Subcutaneous abdominal adipose tissue (tissue), 5 donors: ENCODE results near the gene ACOX1.

Experiments
- H3K27ac ChIP-seq: one replicate; pipeline ENCODE4 v1.7.0; 2013; ENCODE audit warnings: low read depth, mild to moderate bottlenecking, inconsistent platforms, low read length, moderate library complexity
- H3K27me3 ChIP-seq, 5 donors: one replicate each; pipeline ENCODE4 v1.7.0; 2013; ENCODE audit warnings: low read length in 5 of 5, inconsistent platforms in 1 of 5; ENCODE audit not compliant: control insufficient read depth in 5 of 5, insufficient read depth in 4 of 5
- H3K36me3 ChIP-seq, 5 donors: one replicate each; pipeline ENCODE4 v1.7.0; 2013; ENCODE audit warnings: low read length in 5 of 5; ENCODE audit not compliant: control insufficient read depth in 5 of 5, insufficient read depth in 5 of 5
- H3K4me1 ChIP-seq, 5 donors: one replicate each; pipeline ENCODE4 v1.7.0; 2013; ENCODE audit warnings: low read length in 5 of 5, mild to moderate bottlenecking in 3 of 5, moderate library complexity in 1 of 5; ENCODE audit not compliant: control insufficient read depth in 5 of 5, insufficient read depth in 5 of 5
- H3K4me3 ChIP-seq, 5 donors: one replicate each; pipeline ENCODE4 v1.7.0; 2013; ENCODE audit warnings: low read length in 5 of 5, low read depth in 1 of 5
- H3K9ac ChIP-seq, 5 donors: one replicate each; pipeline ENCODE4 v1.7.0; 2013; ENCODE audit warnings: low read length in 5 of 5, mild to moderate bottlenecking in 4 of 5, moderate library complexity in 3 of 5
- H3K9me3 ChIP-seq, 5 donors: one replicate each; pipeline ENCODE4 v1.7.0; 2013; ENCODE audit warnings: low read length in 5 of 5; ENCODE audit not compliant: control insufficient read depth in 5 of 5
- donor health status: healthy.
- donor health status: healthy.
- donor health status: healthy.
- donor health status: healthy.
- donor health status: healthy.

ACOX1 gene

GRCh38 chr17:76008630-76009425 lies 29.9 kb upstream of the ACOX1 start:
- H3K4me3 ChIP-seq = no peak overlapping the region
- no peak overlapping the region for H3K9ac ChIP-seq
- no peak overlapping the region for H3K27ac ChIP-seq
- no peaks in the 10 kb centered on the region for H3K27me3 ChIP-seq
- peaks cover 0 to 19% (median 14%) of the 10 kb centered on the region in 5 donors for H3K4me1 ChIP-seq
- peaks cover 0 to 3% (median 0%) of the 10 kb centered on the region in 5 donors for H3K36me3 ChIP-seq
- no peaks in the 10 kb centered on the region for H3K9me3 ChIP-seq

- Histone ChIP-seq H3K27ac (no peak overlapping the region), H3K27me3 (no peaks in the 10 kb centered on the region), H3K9ac (no peak overlapping the region), H3K4me1 (peaks cover 0 to 25% (median 19%) of the 10 kb centered on the region in 5 donors), H3K9me3 (no peaks in the 10 kb centered on the region), H3K36me3 (peaks cover 0 to 3% (median 0%) of the 10 kb centered on the region in 5 donors), H3K4me3 (no peak overlapping the region)
Observed at GRCh38 chr17:76008208-76008607, 29.2 kb upstream of the ACOX1 start.

DNA sequence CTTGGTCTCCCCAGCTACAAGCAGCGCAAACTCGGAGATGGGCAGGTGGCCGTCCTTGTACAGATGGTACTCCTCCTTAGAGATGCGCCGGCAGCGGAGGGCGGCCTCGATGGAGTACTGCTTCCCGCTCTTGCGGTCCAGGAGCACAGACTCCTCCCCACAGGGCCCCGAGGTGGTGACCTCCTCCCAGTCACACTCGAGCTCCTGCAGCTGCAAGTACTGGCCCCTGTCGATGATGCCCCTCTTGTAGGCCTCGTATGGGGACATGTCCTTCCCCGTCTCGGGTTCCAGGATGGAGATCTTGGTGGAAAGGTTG lies 28.8 kb upstream of the ACOX1 start:
- no peak overlapping the region for H3K4me3 ChIP-seq
- H3K4me1 ChIP-seq = peaks cover 0 to 29% (median 23%) of the 10 kb centered on the region in 5 donors
- H3K27me3 ChIP-seq = no peaks in the 10 kb centered on the region
- peaks cover 0 to 3% (median 0%) of the 10 kb centered on the region in 5 donors for H3K36me3 ChIP-seq
- H3K9ac ChIP-seq = no peak overlapping the region
- no peaks in the 10 kb centered on the region for H3K9me3 ChIP-seq
- no peak overlapping the region for H3K27ac ChIP-seq

DNA sequence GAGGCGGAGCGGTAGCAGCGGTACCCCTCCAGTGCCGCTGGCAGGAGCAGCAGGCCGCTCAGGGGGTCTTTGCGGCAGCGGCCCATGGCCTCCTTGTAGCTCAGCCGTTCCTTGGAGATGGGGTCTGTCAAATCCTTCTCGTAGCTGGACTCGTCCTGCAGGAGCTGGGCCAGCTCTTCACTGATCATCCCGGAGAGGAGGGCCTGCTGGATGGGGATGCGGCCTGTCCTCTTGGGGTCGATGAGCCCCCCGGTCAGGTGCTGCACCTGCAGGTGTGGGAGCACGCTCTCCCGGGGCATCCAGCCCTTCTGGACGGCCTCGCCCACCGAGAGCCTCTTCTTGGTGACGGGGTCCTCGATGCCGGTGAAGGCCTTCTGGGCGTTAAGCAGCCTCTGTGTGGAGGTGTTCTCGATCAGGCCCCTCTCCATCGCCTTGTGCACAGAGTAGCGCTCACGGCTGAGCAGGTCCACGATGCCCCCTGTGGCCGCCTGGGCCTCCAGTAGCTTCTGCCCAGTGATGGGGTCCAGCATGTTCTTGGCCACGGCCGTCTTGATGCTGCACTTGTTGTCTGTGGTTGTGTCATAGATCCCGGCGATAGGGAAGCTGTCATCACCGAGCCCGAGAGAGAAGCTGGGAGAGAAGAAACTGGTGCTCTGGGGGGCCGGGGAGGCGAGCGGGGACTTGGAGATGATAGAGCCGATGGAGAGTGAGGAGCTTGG lies 28.3 kb upstream of the ACOX1 start:
- H3K27ac ChIP-seq = no peak overlapping the region
- no peaks in the 10 kb centered on the region for H3K27me3 ChIP-seq
- no peaks in the 10 kb centered on the region for H3K9me3 ChIP-seq
- peaks cover 0 to 29% (median 23%) of the 10 kb centered on the region in 5 donors for H3K4me1 ChIP-seq
- H3K9ac ChIP-seq = no peak overlapping the region
- peaks cover 0 to 6% (median 2%) of the 10 kb centered on the region in 5 donors for H3K36me3 ChIP-seq
- H3K4me3 ChIP-seq = no peak overlapping the region

DNA sequence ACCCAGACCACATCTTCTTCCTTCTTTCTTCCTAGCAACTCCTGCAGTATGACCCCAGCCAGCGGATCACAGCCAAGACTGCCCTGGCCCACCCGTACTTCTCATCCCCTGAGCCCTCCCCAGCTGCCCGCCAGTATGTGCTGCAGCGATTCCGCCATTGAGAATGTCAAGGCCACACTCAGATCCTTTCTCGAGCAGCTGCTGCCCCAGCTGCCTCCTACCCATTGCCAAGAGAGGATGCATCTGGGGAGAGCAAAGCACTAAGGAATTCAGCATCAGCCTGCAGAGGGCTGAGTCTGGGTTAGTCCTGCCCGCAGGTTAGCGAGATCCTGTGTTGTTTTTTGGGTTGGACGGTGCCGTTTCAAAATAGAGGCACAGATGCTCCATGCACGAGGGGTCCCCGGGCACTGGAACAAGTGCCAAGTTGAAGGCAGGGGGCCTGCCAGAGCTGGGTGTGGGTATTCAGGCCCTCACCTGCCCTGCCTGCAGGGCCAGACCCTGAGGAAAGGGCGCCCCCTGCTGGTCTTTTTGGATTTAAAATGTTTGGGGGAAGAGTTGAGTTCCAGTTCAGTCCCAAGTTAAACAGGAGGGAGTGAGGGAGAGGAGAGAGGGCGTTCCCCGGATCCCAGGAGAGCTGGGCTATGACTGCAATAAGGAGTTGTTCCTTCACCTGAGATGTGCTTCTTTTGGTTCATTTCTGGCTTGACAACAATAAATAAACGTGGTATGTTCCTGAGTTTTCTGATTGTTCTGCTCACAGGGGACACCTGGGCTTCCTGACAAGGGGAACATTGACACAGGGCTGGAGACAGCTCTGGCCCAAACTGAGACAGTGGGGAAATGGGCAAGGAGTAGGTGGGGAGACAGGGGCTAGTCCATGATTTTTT lies 26.5 kb upstream of the ACOX1 start:
- Histone ChIP-seq H3K27ac (peak overlapping the region; percentile 82), H3K27me3 (no peaks in the 10 kb centered on the region), H3K9ac (peak overlapping the region in 1 of 5 donors; percentile 48)

GRCh38 chr17:76004750-76005262 lies 25.8 kb upstream of the ACOX1 start:
- H3K27me3 ChIP-seq = no peaks in the 10 kb centered on the region
- H3K9me3 ChIP-seq = no peaks in the 10 kb centered on the region
- H3K36me3 ChIP-seq = peaks cover 0 to 19% (median 7%) of the 10 kb centered on the region in 5 donors
- H3K4me3 ChIP-seq = no peak overlapping the region
- peak overlapping the region; percentile 82 for H3K27ac ChIP-seq
- peaks cover 0 to 42% (median 29%) of the 10 kb centered on the region in 5 donors for H3K4me1 ChIP-seq
- peak overlapping the region in 1 of 5 donors; percentile 39 for H3K9ac ChIP-seq

More for the DNA sequence above, 26.5 kb upstream of the ACOX1 start:
- H3K4me3 ChIP-seq = no peak overlapping the region
- H3K9me3 ChIP-seq = no peaks in the 10 kb centered on the region
- H3K36me3 ChIP-seq = peaks cover 0 to 13% (median 7%) of the 10 kb centered on the region in 5 donors
- H3K4me1 ChIP-seq = peaks cover 0 to 36% (median 23%) of the 10 kb centered on the region in 5 donors

DNA sequence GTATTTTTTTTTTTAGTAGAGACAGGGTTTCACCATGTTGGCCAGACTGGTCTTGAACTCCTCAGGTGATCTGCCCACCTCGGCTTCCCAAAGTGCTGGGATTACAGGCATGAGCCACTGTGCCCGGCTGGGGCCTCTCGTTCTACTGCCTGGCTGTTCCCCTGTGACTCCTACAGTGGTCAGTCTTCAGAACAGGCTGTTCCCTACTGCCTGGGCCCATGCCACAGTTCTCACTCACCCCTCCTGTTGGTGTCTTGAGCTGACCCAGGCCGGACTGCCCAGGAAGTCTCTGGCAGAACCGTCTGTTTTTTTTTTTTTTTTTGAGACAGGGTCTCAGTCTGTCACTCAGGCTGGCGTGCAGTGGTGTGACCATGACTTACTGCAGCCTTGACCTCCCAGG lies 24.9 kb upstream of the ACOX1 start:
- Histone ChIP-seq H3K27ac (peak overlapping the region; percentile 82), H3K36me3 (peaks cover 0 to 19% (median 7%) of the 10 kb centered on the region in 5 donors), H3K4me3 (no peak overlapping the region), H3K9ac (no peak overlapping the region), H3K9me3 (no peaks in the 10 kb centered on the region), H3K27me3 (no peaks in the 10 kb centered on the region), H3K4me1 (peaks cover 0 to 45% (median 32%) of the 10 kb centered on the region in 5 donors)

- H3K36me3 ChIP-seq = peaks cover 0 to 19% (median 7%) of the 10 kb centered on the region in 5 donors
- H3K27me3 ChIP-seq = no peaks in the 10 kb centered on the region
- no peak overlapping the region for H3K4me3 ChIP-seq
- no peaks in the 10 kb centered on the region for H3K9me3 ChIP-seq
- H3K27ac ChIP-seq = no peak overlapping the region
- H3K9ac ChIP-seq = no peak overlapping the region
- peaks cover 0 to 61% (median 45%) of the 10 kb centered on the region in 5 donors for H3K4me1 ChIP-seq
Observed at GRCh38 chr17:76002100-76002499, 23.1 kb upstream of the ACOX1 start.

- H3K4me3 ChIP-seq = no peak within 1 kb of the TSS
- H3K9ac ChIP-seq = peak within 1 kb of the TSS in 2 of 5 donors; percentile 13 to 47
- peaks cover 0 to 19% (median 7%) of the 10 kb centered on the region in 5 donors for H3K36me3 ChIP-seq
- peak within 1 kb of the TSS; percentile 37 for H3K27ac ChIP-seq
- H3K27me3 ChIP-seq = no peaks in the 10 kb centered on the region
- no peaks in the 10 kb centered on the region for H3K9me3 ChIP-seq
- peaks cover 0 to 68% (median 51%) of the 10 kb centered on the region in 5 donors for H3K4me1 ChIP-seq
Observed at GRCh38 chr17:76000755-76001521, 22.0 kb upstream of the ACOX1 start, which contains the start of gene CDK3. CDK3 (plus strand) TSS chr17:76000855; CDS start chr17:76001426, 571 bp downstream.
